PC-9 (cell line): ENCODE results near the gene KRTAP19-8. TPM values are rescaled to one million over a fixed set of nuclear protein-coding genes. Genes with fewer than 3 reads are reported as not detected.

Source experiments
- BruUV-seq: library from RNA; stranded (reverse); fragments of 400-500 nt; replicated peaks from 2 replicates; lab custom pipeline; 2021; lab: Mats Ljungman, UMichigan
- CTCF ChIA-PET: fragments of 300-600 bp; sonication (Branson Sonifier 250); formaldehyde crosslinking; loops from one replicate; lab custom pipeline; 2022; ENCODE audit warnings: antibody characterized with exemption; lab: Charles Lee
- POLR2A ChIA-PET: fragments of 300-600 bp; sonication (Branson Sonifier 250); formaldehyde crosslinking; loops from one replicate; lab custom pipeline; 2022; ENCODE audit warnings: antibody characterized with exemption; ENCODE audit not compliant: unreplicated experiment; lab: Charles Lee
- DNase-seq, 2 experiments: peaks; one replicate each; pipeline versions ENCODE4 v3.0.0 to v3.0.0-alpha.2; 2015 to 2022; ENCODE audit warnings: mixed read lengths in 1 of 2
- H2AFZ ChIP-seq: fragments of 200-600 bp; sonication (generic); 2 replicates; pipeline ENCODE4 v1.8.1; 2017; ENCODE audit warnings: antibody characterized with exemption
- H3F3A ChIP-seq: fragments of 200-600 bp; sonication (generic); 2 replicates; pipeline ENCODE4 v1.8.1; 2017; ENCODE audit warnings: antibody characterized with exemption, mild to moderate bottlenecking, low read depth; ENCODE audit not compliant: insufficient read depth
- H3K27ac ChIP-seq: fragments of 200-600 bp; sonication (generic); 2 replicates; pipeline ENCODE4 v1.6.1; 2016; ENCODE audit warnings: mixed run types
- H3K27me3 ChIP-seq: fragments of 200-600 bp; sonication (generic); 2 replicates; pipeline ENCODE4 v1.6.1; 2016; ENCODE audit warnings: low read depth, mixed run types; ENCODE audit not compliant: insufficient read depth
- H3K36me3 ChIP-seq: fragments of 200-600 bp; sonication (generic); 2 replicates; pipeline ENCODE4 v1.6.1; 2016; ENCODE audit warnings: low read depth, mixed run types
- H3K4me1 ChIP-seq: fragments of 200-600 bp; sonication (generic); replicated peaks from 2 replicates; pipeline ENCODE4 v1.6.1; 2016; ENCODE audit warnings: mixed run types; ENCODE audit not compliant: insufficient read depth
- H3K4me2 ChIP-seq: fragments of 200-600 bp; sonication (generic); 2 replicates; pipeline ENCODE4 v1.6.1; 2017; ENCODE audit warnings: mixed run types
- H3K4me3 ChIP-seq: fragments of 200-600 bp; sonication (generic); 2 replicates; pipeline ENCODE4 v1.6.1; 2016; ENCODE audit warnings: mixed run types
- H3K79me2 ChIP-seq: fragments of 200-600 bp; sonication (generic); 2 replicates; pipeline ENCODE4 v1.6.1; 2017; ENCODE audit warnings: low read depth, mixed run types
- H3K9me2 ChIP-seq: fragments of 200-600 bp; sonication (generic); 2 replicates; pipeline ENCODE4 v1.8.1; 2017; ENCODE audit warnings: mild to moderate bottlenecking; ENCODE audit not compliant: insufficient read depth
- H3K9me3 ChIP-seq: fragments of 200-600 bp; sonication (generic); 2 replicates; pipeline ENCODE4 v1.8.1; 2016; ENCODE audit warnings: low read depth; ENCODE audit not compliant: insufficient read depth
- H4K20me1 ChIP-seq: fragments of 200-600 bp; sonication (generic); 2 replicates; pipeline ENCODE4 v1.8.1; 2017; ENCODE audit not compliant: insufficient read depth
- EZH2 ChIP-seq: fragments of 200-600 bp; sonication (generic); IDR thresholded peaks from 2 replicates; pipeline ENCODE4 v1.8.0; 2017; ENCODE audit warnings: antibody characterized with exemption, low read depth
- intact Hi-C: fragments of 100-400 bp; cut with micrococcal nuclease; formaldehyde crosslinking; loops from one replicate; pipeline ENCODE4 v1.10.0; 2022; ENCODE audit not compliant: unreplicated experiment
- total RNA-seq: library from RNA; stranded (reverse); gene quantifications from 2 replicates; pipeline ENCODE4 v1.2.3, GENCODE V29; 2021
- TF ChIP-seq, protein P1 (sequence below): fragments of 200-600 bp; sonication (generic); conservative IDR thresholded peaks from 2 replicates; pipeline ENCODE4 v1.6.1; 2017; ENCODE audit warnings: mixed run types, antibody characterized with exemption, mild to moderate bottlenecking, moderate library complexity

KRTAP19-8 gene
- total RNA-seq, 1 experiment from 2014 or later: not detected

DNA sequence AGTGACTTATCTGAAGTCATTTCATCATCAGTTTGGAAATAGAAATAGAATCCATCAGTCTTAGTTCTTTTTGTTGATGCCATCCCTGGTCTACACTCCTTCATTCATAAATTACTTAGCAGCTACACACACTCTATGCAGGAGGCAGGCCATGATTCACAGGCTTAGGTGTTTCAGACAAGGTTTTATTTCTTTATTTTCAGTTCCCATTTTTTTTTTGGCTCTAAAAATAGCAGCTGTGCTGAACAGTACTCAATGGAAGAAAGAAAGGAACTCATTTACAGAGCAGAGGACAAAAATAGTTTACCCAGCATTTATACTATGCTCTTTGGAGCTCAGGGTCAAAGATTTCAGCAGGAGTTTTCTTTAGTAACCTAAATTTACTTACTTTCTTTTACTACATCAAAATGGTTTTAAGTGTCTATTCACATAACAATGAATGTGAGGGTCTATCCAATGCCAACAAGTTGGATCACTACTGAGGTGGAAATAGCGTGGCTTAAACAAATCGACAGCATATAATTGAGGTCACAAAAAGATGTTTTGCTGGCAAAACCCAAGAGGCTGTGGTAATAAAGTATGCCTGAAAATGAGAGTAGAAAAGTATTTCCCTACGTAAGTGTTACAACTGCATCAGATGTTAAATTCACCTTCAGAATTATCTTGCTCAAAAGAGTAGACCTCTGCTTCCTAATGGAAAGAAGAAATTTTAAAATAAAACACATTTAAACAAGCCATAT is 7.7 kb downstream of the KRTAP19-8 start:
- Histone ChIP-seq H3K27ac (no peak overlapping the region), H3K4me1 (no peaks in the 10 kb centered on the region), H3K79me2 (no peaks in the 10 kb centered on the region), H3K27me3 (no peaks in the 10 kb centered on the region), H4K20me1 (no peaks in the 10 kb centered on the region), H3K36me3 (no peaks in the 10 kb centered on the region), H3K4me2 (no peak overlapping the region), H2AFZ (no peak overlapping the region), H3K9me3 (no peaks in the 10 kb centered on the region), H3K4me3 (no peak overlapping the region), H3K9me2 (no peaks in the 10 kb centered on the region), H3F3A (no peaks in the 10 kb centered on the region)
- no TSS peak for BruUV-seq
- TF ChIP-seq, protein P1, sequence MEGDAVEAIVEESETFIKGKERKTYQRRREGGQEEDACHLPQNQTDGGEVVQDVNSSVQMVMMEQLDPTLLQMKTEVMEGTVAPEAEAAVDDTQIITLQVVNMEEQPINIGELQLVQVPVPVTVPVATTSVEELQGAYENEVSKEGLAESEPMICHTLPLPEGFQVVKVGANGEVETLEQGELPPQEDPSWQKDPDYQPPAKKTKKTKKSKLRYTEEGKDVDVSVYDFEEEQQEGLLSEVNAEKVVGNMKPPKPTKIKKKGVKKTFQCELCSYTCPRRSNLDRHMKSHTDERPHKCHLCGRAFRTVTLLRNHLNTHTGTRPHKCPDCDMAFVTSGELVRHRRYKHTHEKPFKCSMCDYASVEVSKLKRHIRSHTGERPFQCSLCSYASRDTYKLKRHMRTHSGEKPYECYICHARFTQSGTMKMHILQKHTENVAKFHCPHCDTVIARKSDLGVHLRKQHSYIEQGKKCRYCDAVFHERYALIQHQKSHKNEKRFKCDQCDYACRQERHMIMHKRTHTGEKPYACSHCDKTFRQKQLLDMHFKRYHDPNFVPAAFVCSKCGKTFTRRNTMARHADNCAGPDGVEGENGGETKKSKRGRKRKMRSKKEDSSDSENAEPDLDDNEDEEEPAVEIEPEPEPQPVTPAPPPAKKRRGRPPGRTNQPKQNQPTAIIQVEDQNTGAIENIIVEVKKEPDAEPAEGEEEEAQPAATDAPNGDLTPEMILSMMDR: no peak
- no peak for TF ChIP-seq EZH2
- intact Hi-C loops: no loop called here
- CTCF ChIA-PET: no interaction called here
- no peak for DNase-seq
- POLR2A ChIA-PET: no interaction called here

DNA sequence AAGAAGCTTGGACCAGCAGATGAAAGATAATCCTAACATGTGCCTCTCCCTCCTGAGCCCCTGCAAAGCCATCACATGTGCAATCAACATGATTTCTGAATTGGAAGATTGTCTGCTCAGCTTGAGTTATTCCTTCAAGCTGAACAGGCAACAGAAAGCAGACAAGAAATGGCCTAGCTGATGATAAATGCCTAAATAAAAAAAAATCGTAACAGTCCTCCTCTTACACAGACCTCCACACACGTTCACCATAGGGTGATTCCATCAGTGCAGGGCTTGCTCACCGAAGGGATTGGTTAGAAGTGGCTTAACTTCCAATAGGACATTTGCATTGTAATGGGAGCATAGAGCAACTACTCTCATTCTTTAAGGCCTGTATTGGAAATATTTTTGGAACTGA is 14.6 kb downstream of the KRTAP19-8 start:
- no peaks in the 10 kb centered on the region for H3F3A ChIP-seq
- no peaks in the 10 kb centered on the region for H3K9me2 ChIP-seq
- peaks cover 35% of the 10 kb centered on the region for H3K27me3 ChIP-seq
- BruUV-seq: no TSS peak
- CTCF ChIA-PET: no interaction called here
- H3K4me1 ChIP-seq: no peaks in the 10 kb centered on the region
- intact Hi-C loops: no loop called here
- no peaks in the 10 kb centered on the region for H3K79me2 ChIP-seq
- H3K27ac ChIP-seq: no peak overlapping the region
- no peaks in the 10 kb centered on the region for H3K36me3 ChIP-seq
- H3K9me3 ChIP-seq: no peaks in the 10 kb centered on the region
- H3K4me2 ChIP-seq: no peak overlapping the region
- POLR2A ChIA-PET: no interaction called here
- H4K20me1 ChIP-seq: no peaks in the 10 kb centered on the region
- no peak for TF ChIP-seq EZH2
- DNase-seq: no peak
- H3K4me3 ChIP-seq: no peak overlapping the region
- H2AFZ ChIP-seq: no peak overlapping the region

DNA sequence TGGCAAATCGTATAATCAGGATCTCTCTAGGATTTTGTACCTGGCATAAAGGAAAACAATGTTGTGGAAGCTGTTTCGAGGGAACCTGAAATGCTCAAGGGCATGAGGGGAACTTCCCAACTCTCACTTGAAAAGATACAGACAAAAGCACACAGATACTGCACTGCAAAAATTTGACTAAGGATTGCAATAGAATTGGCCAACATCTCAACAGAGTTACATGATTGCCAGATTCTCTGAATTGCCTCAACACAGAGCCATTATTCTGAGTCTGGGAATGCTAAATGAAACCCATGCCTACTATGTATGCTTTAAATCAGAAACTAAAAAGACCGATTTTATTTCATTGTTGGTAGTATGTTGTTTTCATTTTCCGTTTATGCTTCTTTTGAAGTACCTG is 16.0 kb downstream of the KRTAP19-8 start:
- no peak for DNase-seq
- no peak for TF ChIP-seq EZH2
- TF ChIP-seq, protein P1: no peak
- no TSS peak for BruUV-seq
- Histone ChIP-seq H3K79me2 (no peaks in the 10 kb centered on the region), H3F3A (no peaks in the 10 kb centered on the region), H3K9me2 (no peaks in the 10 kb centered on the region), H2AFZ (no peak overlapping the region), H3K4me1 (no peaks in the 10 kb centered on the region), H3K36me3 (no peaks in the 10 kb centered on the region), H3K4me3 (no peak overlapping the region), H3K27me3 (peaks cover 35% of the 10 kb centered on the region), H3K9me3 (no peaks in the 10 kb centered on the region), H4K20me1 (no peaks in the 10 kb centered on the region), H3K4me2 (no peak overlapping the region), H3K27ac (no peak overlapping the region)
- intact Hi-C loops: no loop called here
- POLR2A ChIA-PET: no interaction called here
- CTCF ChIA-PET: no interaction called here
